Skin epidermis (tissue), 12 donors: ENCODE data around the gene ATXN1.
A peak's percentile ranks its signal among the peaks of the same experiment; 100 is the strongest.
"Not testable (repeated sequence)": the region's sequence is repeated elsewhere in the genome, so short reads cannot be mapped to it uniquely, and the experiment has no call there.

Source experiments
- H3K27ac ChIP-seq, 21 experiments: fragments of 200-600 bp; sonication (generic) in 11 of 21; one replicate each; pipeline ENCODE4 v1.5.0; 2020; ENCODE audit warnings: mild to moderate bottlenecking in 3 of 21, inconsistent platforms in 2 of 21, moderate library complexity in 2 of 21
- H3K4me3 ChIP-seq, 7 experiments: fragments of 200-600 bp; sonication (generic) in 2 of 7; one replicate each; pipeline ENCODE4 v1.5.0; 2020; ENCODE audit warnings: inconsistent platforms in 2 of 7, mild to moderate bottlenecking in 2 of 7, moderate library complexity in 1 of 7

Gene ATXN1

GRCh38 chr6:16706911-16707783 lies 54.1 kb downstream of the ATXN1 start:
- H3K4me3 ChIP-seq = no peak overlapping the region
- H3K27ac ChIP-seq = peak overlapping the region in 8 of 21 experiments; percentile 0 to 47 (median 26)

- peak overlapping the region in 6 of 21 experiments; percentile 0 to 39 (median 28) for H3K27ac ChIP-seq
These were observed 54.8 kb downstream of the ATXN1 start for GRCh38 chr6:16706491-16706890.

GRCh38 chr6:16706029-16706428 lies 55.2 kb downstream of the ATXN1 start:
- Histone ChIP-seq H3K27ac (peak overlapping the region in 7 of 21 experiments; percentile 10 to 77 (median 34)), H3K4me3 (no peak overlapping the region)

More at GRCh38 chr6:16706491-16706890, 54.8 kb downstream of the ATXN1 start:
- H3K4me3 ChIP-seq = not testable (repeated sequence)

GRCh38 chr6:16705081-16705993 lies 55.9 kb downstream of the ATXN1 start:
- Histone ChIP-seq H3K27ac (peak overlapping the region in 14 of 21 experiments; percentile 28 to 77 (median 66)), H3K4me3 (no peak overlapping the region)

- peak overlapping the region in 18 of 21 experiments; percentile 14 to 77 (median 62) for H3K27ac ChIP-seq
- peak overlapping the region in 3 of 7 experiments; percentile 2 to 9 (median 5) for H3K4me3 ChIP-seq
These were observed 56.7 kb downstream of the ATXN1 start for GRCh38 chr6:16704401-16705045.

GRCh38 chr6:16702627-16703378 lies 58.5 kb downstream of the ATXN1 start:
- H3K4me3 ChIP-seq, H3K27ac ChIP-seq: not testable (repeated sequence)

GRCh38 chr6:16700916-16701234 lies 60.4 kb downstream of the ATXN1 start:
- Histone ChIP-seq H3K27ac (peak overlapping the region in 19 of 21 experiments; percentile 9 to 88 (median 58)), H3K4me3 (peak overlapping the region in 5 of 7 experiments; percentile 1 to 27 (median 4))

- peak overlapping the region in 20 of 21 experiments; percentile 9 to 88 (median 58) for H3K27ac ChIP-seq
These were observed 60.9 kb downstream of the ATXN1 start for GRCh38 chr6:16700202-16700915.

GRCh38 chr6:16698997-16699868 lies 62.0 kb downstream of the ATXN1 start:
- Histone ChIP-seq H3K4me3 (no peak overlapping the region), H3K27ac (peak overlapping the region in 16 of 21 experiments; percentile 1 to 88 (median 58))

More at GRCh38 chr6:16700202-16700915, 60.9 kb downstream of the ATXN1 start:
- H3K4me3 ChIP-seq = peak overlapping the region in 5 of 7 experiments; percentile 1 to 27 (median 4)

- Histone ChIP-seq H3K4me3 (no peak overlapping the region), H3K27ac (peak overlapping the region in 13 of 21 experiments; percentile 3 to 88 (median 47))
These were observed 63.1 kb downstream of the ATXN1 start for GRCh38 chr6:16698162-16698533.

GRCh38 chr6:16697437-16698161 lies 63.7 kb downstream of the ATXN1 start:
- H3K27ac ChIP-seq = peak overlapping the region in 14 of 21 experiments; percentile 10 to 88 (median 48)
- H3K4me3 ChIP-seq = no peak overlapping the region

GRCh38 chr6:16696496-16696895 lies 64.8 kb downstream of the ATXN1 start:
- Histone ChIP-seq H3K27ac (peak overlapping the region in 2 of 21 experiments; percentile 24 to 88), H3K4me3 (no peak overlapping the region)

- H3K27ac ChIP-seq = peak overlapping the region in 6 of 21 experiments; percentile 7 to 39 (median 19)
These were observed 66.3 kb downstream of the ATXN1 start for GRCh38 chr6:16694781-16695578.

GRCh38 chr6:16691324-16691723 lies 69.9 kb downstream of the ATXN1 start:
- Histone ChIP-seq H3K27ac (peak overlapping the region in 2 of 21 experiments; percentile 15 to 38), H3K4me3 (no peak overlapping the region)

More at GRCh38 chr6:16694781-16695578, 66.3 kb downstream of the ATXN1 start:
- no peak overlapping the region for H3K4me3 ChIP-seq

- Histone ChIP-seq H3K4me3 (no peak overlapping the region), H3K27ac (peak overlapping the region in 11 of 21 experiments; percentile 3 to 61 (median 35))
These were observed 70.6 kb downstream of the ATXN1 start for GRCh38 chr6:16690608-16691142.
